Activated CD4-positive, CD25-positive, alpha-beta regulatory T cell treated with anti-CD3 and anti-CD28 coated beads, Interleukin-2, amount 50 U/mL, for 72 hours (primary cell): Measurements from ENCODE around the gene NOC4L.
"Not testable (repeated sequence)": the region's sequence is repeated elsewhere in the genome, so short reads cannot be mapped to it uniquely, and the experiment has no call there.

Experiments used
- DNase-seq: peaks from one replicate; pipeline ENCODE4 v3.0.0; 2021

NOC4L gene

DNA sequence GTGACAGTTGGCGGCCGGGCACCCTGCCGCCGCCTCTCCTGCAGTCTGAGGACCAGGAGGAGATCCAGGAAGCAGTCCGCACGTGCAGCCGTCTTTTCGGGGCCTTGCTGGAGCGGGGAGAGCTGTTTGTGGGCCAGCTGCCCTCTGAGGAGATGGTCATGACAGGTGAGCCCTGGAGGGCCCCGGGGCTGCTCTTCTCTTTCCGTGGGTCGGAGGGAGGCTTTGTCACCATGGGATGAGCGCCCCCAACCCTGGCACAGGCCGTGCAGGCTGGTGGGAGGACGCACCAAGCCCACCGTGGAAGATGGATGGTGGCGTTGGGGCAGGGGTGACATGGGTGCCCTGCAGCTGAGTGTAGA, 532 bp downstream of the NOC4L start:
- DNase-seq = no peak

DNA sequence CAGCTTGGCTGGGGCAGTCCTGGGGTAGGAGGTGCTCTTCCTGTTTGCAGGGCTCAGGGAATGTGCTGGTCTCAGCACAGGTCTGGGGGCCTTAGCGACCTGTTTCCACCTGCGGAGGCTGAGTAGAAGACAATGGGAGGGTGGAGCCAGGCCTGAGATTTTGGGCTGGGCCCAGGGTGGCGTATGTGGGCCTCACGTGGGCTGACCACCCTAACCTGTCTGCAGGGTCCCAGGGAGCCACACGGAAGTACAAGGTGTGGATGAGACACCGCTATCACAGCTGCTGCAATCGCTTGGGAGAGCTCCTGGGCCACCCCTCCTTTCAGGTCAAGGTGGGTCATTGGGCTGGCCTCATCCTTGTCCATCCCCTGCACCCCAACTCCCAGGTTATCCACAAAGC, 1.1 kb downstream of the NOC4L start:
- DNase-seq = no peak

DNA sequence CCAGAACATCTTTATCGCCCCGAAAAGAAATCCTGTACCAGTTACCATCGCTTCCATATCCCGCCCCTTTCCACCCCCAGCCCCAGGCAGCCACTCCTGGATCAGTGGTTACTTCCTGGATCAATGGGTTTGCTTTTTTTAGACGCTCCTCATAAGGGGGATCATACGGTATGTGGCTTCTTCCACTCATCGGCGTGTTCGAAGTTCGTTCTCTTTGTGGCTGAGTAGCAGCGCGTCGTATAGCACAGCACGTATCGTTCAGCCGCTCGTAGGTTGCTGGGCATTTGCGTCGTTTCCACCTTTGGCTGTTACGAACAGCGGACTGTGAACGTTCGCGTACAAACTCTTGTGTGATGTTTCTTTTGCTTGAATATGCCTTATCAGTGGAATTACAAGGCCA, 1.8 kb downstream of the NOC4L start:
- no peak for DNase-seq

GRCh38 chr12:132146772-132147422, 2.6 kb downstream of the NOC4L start:
- DNase-seq = no peak

DNA sequence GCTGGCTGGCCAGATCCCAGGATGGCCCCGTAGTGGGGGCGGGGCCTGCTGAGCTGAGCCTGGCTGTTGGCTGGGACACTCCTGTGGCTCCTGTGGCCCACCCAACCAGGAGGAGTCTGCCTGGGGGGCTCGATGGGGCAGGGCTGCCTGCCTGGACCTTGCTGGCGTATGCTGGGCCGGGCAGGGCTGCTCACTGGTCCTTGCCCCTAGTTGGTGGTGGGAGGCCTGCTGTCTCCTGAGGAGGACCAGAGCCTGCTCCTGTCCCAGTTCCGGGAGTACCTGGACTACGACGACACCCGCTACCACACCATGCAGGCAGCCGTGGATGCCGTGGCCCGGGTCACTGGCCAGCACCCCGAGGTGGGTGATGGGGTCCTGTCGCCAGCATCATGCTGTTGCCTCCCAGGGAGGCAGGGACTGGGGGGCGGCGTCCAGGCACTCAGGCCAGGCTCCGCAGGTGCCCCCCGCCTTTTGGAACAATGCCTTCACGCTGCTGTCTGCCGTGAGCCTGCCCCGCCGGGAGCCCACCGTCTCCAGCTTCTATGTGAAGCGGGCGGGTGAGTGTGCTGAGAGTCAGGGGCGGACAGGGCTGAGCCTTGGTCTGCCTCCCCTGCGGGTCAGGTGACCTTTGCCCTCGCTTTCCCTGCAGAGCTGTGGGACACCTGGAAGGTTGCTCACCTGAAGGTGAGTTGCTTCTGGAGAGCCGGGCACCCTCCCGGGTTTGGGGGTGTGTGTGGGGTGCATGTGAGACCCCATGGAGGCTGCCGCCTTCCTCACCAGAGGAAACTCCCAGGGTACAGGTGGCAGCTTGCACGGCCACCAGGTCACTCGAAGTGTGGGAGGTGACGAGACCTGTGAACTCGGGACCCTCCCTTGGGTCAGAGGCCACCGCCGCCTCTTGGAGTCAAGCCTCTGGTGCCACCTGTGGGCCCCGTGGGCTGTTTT, 3.4 kb downstream of the NOC4L start:
- no peak for DNase-seq

GRCh38 chr12:132148368-132149045, 4.2 kb downstream of the NOC4L start:
- DNase-seq = no peak

DNA sequence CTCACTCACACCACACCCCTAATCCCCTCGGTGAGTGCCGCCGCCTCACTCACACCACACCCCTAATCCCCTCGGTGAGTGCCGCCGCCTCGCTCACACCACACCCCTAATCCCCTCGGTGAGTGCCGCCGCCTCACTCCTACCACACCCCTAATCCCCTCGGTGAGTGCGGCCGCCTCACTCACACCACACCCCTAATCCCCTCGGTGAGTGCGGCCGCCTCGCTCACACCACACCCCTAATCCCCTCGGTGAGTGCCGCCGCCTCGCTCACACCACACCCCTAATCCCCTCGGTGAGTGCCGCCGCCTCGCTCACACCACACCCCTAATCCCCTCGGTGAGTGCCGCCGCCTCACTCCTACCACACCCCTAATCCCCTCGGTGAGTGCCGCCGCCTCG, 5.3 kb downstream of the NOC4L start:
- DNase-seq = not testable (repeated sequence)

DNA sequence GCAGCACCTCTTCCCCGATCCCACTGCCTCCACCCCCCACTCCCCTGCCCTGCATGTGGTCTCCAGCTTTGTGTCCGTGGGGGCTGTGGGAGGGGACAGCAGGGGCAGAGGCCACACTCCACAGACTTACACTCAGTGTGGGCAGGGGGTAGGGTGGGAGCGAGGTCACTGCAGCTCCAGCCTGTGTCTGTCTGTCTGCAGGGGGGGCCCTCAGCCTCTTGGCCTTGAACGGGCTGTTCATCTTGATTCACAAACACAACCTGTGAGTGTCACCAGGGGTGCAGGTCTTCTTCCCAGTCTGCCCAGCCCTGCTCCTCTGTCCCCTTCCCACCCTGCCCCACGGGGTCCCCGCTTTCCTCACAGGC, 6.5 kb downstream of the NOC4L start:
- DNase-seq = peak; percentile 29

DNA sequence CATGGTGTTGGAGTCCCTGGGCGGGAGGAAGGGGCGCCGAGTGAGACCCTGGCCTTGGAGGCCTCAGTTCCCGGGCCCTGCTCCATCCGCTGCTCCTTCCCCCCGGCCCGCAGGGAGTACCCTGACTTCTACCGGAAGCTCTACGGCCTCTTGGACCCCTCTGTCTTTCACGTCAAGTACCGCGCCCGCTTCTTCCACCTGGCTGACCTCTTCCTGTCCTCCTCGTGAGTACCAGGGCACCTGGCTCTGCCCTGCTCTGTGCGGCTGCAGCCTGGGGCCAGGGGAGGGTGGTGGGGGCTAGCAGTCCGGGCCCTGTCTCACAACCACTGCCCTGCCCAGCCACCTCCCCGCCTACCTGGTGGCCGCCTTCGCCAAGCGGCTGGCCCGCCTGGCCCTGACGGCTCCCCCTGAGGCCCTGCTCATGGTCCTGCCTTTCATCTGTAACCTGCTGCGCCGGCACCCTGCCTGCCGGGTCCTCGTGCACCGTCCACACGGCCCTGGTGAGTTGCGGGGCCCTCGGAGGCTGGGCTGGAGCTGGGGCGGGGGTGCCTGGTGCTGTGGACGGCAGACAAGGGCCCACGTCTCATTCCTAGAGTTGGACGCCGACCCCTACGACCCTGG, 7.0 kb downstream of the NOC4L start:
- peak; percentile 28 for DNase-seq

- DNase-seq = peak; percentile 28
These were observed 7.6 kb downstream of the NOC4L start for GRCh38 chr12:132151766-132152410.

GRCh38 chr12:132152411-132152821, 8.2 kb downstream of the NOC4L start:
- DNase-seq = no peak

DNA sequence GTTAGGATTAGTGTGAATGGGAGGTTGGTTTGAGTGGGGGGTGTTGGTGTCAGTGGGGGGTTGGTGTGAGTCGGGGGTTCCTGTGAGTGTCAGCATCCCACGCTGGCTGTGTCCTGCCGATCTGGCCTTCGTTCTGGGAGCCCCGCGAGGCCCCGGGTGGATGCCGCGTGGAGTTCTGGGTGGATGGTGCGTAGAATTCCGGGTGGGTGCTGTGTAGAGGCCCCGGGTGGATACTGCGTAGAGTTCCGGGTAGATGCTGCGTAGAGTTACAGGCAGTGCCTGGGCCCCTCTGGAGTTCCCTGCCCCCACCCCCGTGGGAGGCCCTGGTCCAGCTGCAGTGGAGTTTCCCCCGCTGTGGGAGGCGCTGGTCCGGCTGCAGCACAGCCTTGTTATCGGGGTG, 8.7 kb downstream of the NOC4L start:
- DNase-seq = peak; percentile 13

GRCh38 chr12:132153501-132154340, 9.5 kb downstream of the NOC4L start:
- peak; percentile 59 for DNase-seq

GRCh38 chr12:132154341-132154761, 10.1 kb downstream of the NOC4L start:
- DNase-seq = no peak

GRCh38 chr12:132154941-132155770, 10.9 kb downstream of the NOC4L start:
- DNase-seq = no peak

GRCh38 chr12:132155771-132156572, 11.7 kb downstream of the NOC4L start:
- no peak for DNase-seq

DNA sequence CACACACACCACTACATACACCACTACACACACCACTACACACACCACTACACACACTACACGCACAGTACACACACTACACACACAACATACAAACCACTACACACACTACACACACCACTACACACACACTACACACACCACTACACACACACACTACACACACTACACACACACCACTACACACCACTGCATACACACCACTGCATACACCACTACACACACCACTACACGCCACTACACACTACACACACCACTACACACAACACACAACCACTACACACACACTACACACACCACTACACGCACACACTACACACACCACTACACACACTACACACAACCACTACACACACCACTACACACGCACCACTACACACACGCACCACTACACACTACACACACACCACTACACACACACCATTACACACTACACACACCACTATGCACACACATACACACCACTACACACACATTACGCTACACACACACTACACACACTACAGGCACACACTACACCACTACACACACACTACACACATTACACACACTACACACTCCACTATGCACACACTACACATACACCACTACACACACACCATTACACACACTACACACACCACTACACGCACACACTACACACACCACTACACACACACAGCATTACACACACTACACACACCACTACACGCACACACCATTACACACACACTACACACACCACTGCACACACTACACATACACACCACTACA, 12.5 kb downstream of the NOC4L start:
- DNase-seq = no peak

DNA sequence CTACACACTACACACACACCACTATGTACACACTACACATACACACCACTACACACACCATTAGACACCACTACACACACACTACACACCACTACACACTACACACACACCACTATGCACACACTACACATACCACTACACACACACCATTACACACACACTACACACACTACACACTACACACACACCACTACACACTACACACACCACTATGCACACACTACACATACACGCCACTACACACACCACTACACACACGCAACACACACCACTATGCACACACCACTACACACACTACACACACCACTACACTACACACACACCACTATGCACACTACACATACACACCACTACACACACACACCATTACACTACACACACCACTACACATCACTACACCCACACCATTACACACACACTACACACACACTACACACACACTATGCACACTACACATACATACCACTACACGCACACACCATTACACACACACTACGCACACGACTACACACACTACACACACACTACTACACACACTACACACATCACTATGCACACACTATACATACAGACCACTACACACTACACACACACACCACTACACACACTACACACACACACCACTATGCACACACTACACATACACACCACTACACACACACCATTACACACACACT, 13.6 kb downstream of the NOC4L start:
- no peak for DNase-seq
